C4-2B (cell line): ENCODE measurements around the gene ADAM8.

Source experiments
- ZFX ChIP-seq: fragments of 450-650 bp; IDR thresholded peaks from 2 replicates; pipeline ENCODE4 v1.6.1; 2017
- TF ChIP-seq, protein P1 (sequence below): fragments of 450-650 bp; conservative IDR thresholded peaks from 2 replicates; pipeline ENCODE4 v1.5.1; 2017; ENCODE audit warnings: mild to moderate bottlenecking

DNA sequence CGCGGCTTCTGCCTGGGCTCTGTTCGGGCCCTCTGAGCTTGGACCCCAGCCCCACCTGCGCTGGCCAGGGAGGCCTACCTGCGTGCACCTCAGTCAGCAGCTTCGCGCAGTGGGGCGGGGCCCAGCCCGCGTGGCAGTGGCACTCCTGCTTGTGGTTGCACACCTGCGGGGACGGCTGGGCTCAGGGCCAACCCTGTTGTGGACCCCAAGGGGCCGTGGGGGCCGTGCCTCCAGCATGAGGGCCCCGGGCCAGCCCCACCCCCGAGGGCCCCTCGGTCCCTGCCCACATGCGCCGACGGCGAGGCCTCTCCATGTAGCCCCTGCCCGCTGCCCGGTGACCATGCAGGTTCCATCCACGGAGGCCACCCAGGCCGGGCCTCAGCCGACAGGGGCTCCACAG lies 7.3 kb downstream of the ADAM8 start:
- TF ChIP-seq, protein P1, sequence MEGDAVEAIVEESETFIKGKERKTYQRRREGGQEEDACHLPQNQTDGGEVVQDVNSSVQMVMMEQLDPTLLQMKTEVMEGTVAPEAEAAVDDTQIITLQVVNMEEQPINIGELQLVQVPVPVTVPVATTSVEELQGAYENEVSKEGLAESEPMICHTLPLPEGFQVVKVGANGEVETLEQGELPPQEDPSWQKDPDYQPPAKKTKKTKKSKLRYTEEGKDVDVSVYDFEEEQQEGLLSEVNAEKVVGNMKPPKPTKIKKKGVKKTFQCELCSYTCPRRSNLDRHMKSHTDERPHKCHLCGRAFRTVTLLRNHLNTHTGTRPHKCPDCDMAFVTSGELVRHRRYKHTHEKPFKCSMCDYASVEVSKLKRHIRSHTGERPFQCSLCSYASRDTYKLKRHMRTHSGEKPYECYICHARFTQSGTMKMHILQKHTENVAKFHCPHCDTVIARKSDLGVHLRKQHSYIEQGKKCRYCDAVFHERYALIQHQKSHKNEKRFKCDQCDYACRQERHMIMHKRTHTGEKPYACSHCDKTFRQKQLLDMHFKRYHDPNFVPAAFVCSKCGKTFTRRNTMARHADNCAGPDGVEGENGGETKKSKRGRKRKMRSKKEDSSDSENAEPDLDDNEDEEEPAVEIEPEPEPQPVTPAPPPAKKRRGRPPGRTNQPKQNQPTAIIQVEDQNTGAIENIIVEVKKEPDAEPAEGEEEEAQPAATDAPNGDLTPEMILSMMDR: no peak
- TF ChIP-seq ZFX: no peak
